Trophoblast cell (in vitro differentiated cells and primary cell): ENCODE results near the gene SPTA1. TPM values are rescaled to one million over a fixed set of nuclear protein-coding genes. Genes with fewer than 3 reads are reported as not detected.

Source experiments
- DNase-seq, 2 donors: peaks; one replicate each; pipeline ENCODE4 v3.0.0-alpha.2; 2016
- H2AFZ ChIP-seq: 2 replicates; pipeline ENCODE4 v1.6.1; 2013; ENCODE audit warnings: low read length, moderate library complexity, mild to moderate bottlenecking; ENCODE audit not compliant: insufficient read depth, poor library complexity
- H2AK5ac ChIP-seq: 2 replicates; pipeline ENCODE4 v1.6.1; 2013; ENCODE audit warnings: mild to moderate bottlenecking, low read length
- H2BK120ac ChIP-seq: 2 replicates; pipeline ENCODE4 v1.6.1; 2013; ENCODE audit warnings: low read length, mild to moderate bottlenecking, moderate library complexity; ENCODE audit not compliant: insufficient read depth, poor library complexity
- H2BK12ac ChIP-seq: 2 replicates; pipeline ENCODE4 v1.6.1; 2013; ENCODE audit warnings: mild to moderate bottlenecking, low read length, moderate library complexity
- H2BK5ac ChIP-seq: 2 replicates; pipeline ENCODE4 v1.6.1; 2013; ENCODE audit warnings: low read length, low read depth, moderate library complexity, mild to moderate bottlenecking; ENCODE audit not compliant: poor library complexity
- H3K14ac ChIP-seq: 2 replicates; pipeline ENCODE4 v1.6.1; 2013; ENCODE audit warnings: mild to moderate bottlenecking, low read length
- H3K18ac ChIP-seq: 2 replicates; pipeline ENCODE4 v1.6.1; 2013; ENCODE audit warnings: mild to moderate bottlenecking, low read length
- H3K23ac ChIP-seq: 2 replicates; pipeline ENCODE4 v1.6.1; 2013; ENCODE audit warnings: low read length
- H3K27ac ChIP-seq: 2 replicates; pipeline ENCODE4 v1.5.1; 2013; ENCODE audit warnings: low read depth, mild to moderate bottlenecking, inconsistent platforms, low read length, moderate library complexity
- H3K27me3 ChIP-seq: 2 replicates; pipeline ENCODE4 v1.6.1; 2013; ENCODE audit warnings: inconsistent platforms, mild to moderate bottlenecking, low read length, moderate library complexity; ENCODE audit not compliant: insufficient read depth
- H3K36me3 ChIP-seq, 2 experiments: 1 replicate in 1 of 2; 2 replicates in 1 of 2; pipeline ENCODE4 v1.6.1; 2013; ENCODE audit warnings: low read length in 2 of 2, mild to moderate bottlenecking in 2 of 2, moderate library complexity in 1 of 2; ENCODE audit not compliant: insufficient read depth in 2 of 2, control insufficient read depth in 1 of 2
- H3K4ac ChIP-seq: 2 replicates; pipeline ENCODE4 v1.6.1; 2013; ENCODE audit warnings: low read depth, mild to moderate bottlenecking, low read length, moderate library complexity
- H3K4me1 ChIP-seq, 2 experiments: 1 replicate in 1 of 2; 2 replicates in 1 of 2; pipeline ENCODE4 v1.6.1; 2013; ENCODE audit warnings: low read length in 2 of 2, mild to moderate bottlenecking in 2 of 2, moderate library complexity in 1 of 2; ENCODE audit not compliant: insufficient read depth in 2 of 2, control insufficient read depth in 1 of 2
- H3K4me2 ChIP-seq: 2 replicates; pipeline ENCODE4 v1.6.1; 2013; ENCODE audit warnings: inconsistent platforms, mild to moderate bottlenecking, low read length, moderate library complexity
- H3K4me3 ChIP-seq: 2 replicates; pipeline ENCODE4 v1.5.1; 2013; ENCODE audit warnings: mild to moderate bottlenecking, low read depth, low read length, inconsistent platforms
- H3K79me1 ChIP-seq: one replicate; pipeline ENCODE4 v1.6.1; 2013; ENCODE audit warnings: low read length
- H3K79me2 ChIP-seq: 2 replicates; pipeline ENCODE4 v1.6.1; 2013; ENCODE audit warnings: low read length, mild to moderate bottlenecking; ENCODE audit not compliant: control insufficient read depth, insufficient read depth, poor library complexity
- H3K9ac ChIP-seq: 2 replicates; pipeline ENCODE4 v1.6.1; 2013; ENCODE audit warnings: mild to moderate bottlenecking, low read length
- H3K9me3 ChIP-seq: 2 replicates; pipeline ENCODE4 v1.6.1; 2013; ENCODE audit warnings: low read depth, mild to moderate bottlenecking, control low read depth, inconsistent platforms, low read length; ENCODE audit not compliant: insufficient read depth
- H4K12ac ChIP-seq: 2 replicates; pipeline ENCODE4 v1.6.1; 2013; ENCODE audit warnings: low read depth, mild to moderate bottlenecking, low read length, moderate library complexity
- H4K8ac ChIP-seq: 2 replicates; pipeline ENCODE4 v1.6.1; 2013; ENCODE audit warnings: low read depth, mild to moderate bottlenecking, low read length, moderate library complexity
- H4K91ac ChIP-seq: one replicate; pipeline ENCODE4 v1.6.1; 2013; ENCODE audit warnings: low read depth, mild to moderate bottlenecking, low read length, moderate library complexity
- WGBS: extraction: QIAGEN DNeasy Blood & Tissue Kit; methylation state at CpG from one replicate; pipeline ENCODE4 v1.1.7; 2013; ENCODE audit warnings: missing lambda C conversion rate; ENCODE audit not compliant: insufficient read length, insufficient coverage; ENCODE audit errors: extremely low coverage; 5-methylcytosine and 5-hydroxymethylcytosine counted together
- polyA plus RNA-seq: library from polyadenylated mRNA; stranded (reverse); fragments of 200-250 nt; gene quantifications from 2 replicates; pipeline ENCODE4 v1.2.3, GENCODE V29; 2013

Gene SPTA1
- polyA plus RNA-seq = 0.03 and 0.08 TPM in 2 replicates

DNA sequence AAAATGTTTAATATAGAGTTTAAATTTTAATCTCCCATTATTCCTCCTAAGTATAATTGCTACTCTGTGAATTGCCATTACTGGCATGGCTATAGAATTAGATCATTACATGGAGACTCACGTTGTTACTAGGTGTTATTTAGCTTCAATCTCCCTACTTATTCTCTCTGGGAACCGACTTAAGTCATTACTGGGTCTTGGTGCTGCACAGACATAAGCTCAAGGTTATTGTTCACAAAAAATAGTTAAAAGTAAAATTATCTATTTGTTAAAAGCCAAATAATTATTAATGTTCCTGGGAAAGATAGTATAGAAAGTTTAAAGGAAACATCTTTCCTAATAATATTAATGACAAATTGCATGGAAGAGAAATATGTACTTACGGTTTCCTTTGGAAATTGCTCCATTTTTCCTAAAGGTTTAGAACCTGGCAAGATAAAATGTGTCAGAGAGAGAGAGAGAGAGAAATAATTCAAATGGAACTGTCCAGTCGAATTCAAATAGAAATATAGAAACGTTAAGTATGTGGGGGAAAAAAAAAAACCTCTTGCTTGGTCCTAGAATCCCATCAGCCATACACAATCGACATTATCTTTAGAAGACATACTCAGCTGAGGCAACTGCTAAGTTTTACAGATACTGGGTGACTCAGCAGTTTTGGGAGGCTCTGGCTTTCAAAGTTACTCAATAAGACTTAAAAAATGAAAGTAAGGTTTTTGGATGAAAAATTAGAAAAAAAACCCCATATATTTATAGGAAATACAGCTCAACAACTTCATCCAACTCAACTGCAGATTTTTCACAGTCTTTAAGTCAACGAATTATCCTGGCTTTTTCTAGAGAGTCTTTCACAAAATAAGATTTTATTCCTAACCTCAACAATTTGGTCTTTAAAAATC is at the start of gene SPTA1:
Gene SPTA1 (minus strand): TSS at position 605 of the 899 bp plus-strand sequence. CDS start 198 bp downstream, at position 407.
- Histone ChIP-seq H3K27ac (no peak within 1 kb of the TSS), H4K12ac (no peak within 1 kb of the TSS), H3K79me2 (no peaks in the 10 kb centered on the region), H4K91ac (no peak within 1 kb of the TSS), H3K4ac (no peak within 1 kb of the TSS), H3K9ac (no peak within 1 kb of the TSS), H3K14ac (no peak within 1 kb of the TSS), H3K27me3 (no peaks in the 10 kb centered on the region), H3K9me3 (no peaks in the 10 kb centered on the region), H2AK5ac (no peak within 1 kb of the TSS), H3K4me3 (no peak within 1 kb of the TSS), H3K23ac (no peak within 1 kb of the TSS), H3K36me3 (no peaks in the 10 kb centered on the region), H3K4me1 (no peaks in the 10 kb centered on the region), H3K18ac (no peak within 1 kb of the TSS), H2BK120ac (no peak within 1 kb of the TSS), H3K79me1 (no peaks in the 10 kb centered on the region), H4K8ac (no peak within 1 kb of the TSS), H3K4me2 (no peak within 1 kb of the TSS), H2BK12ac (no peak within 1 kb of the TSS), H2AFZ (no peak within 1 kb of the TSS), H2BK5ac (no peak within 1 kb of the TSS)
- no CpG with 5 or more reads among the region's 7 CpGs for WGBS
- DNase-seq = no peak

- Histone ChIP-seq H2AK5ac (no peak overlapping the region), H3K79me2 (no peaks in the 10 kb centered on the region), H3K9me3 (no peaks in the 10 kb centered on the region), H3K36me3 (no peaks in the 10 kb centered on the region), H3K4me2 (no peak overlapping the region), H2BK120ac (no peak overlapping the region), H3K23ac (no peak overlapping the region), H4K12ac (no peak overlapping the region), H3K14ac (no peak overlapping the region), H2BK12ac (no peak overlapping the region), H2AFZ (no peak overlapping the region), H3K79me1 (peaks cover 2% of the 10 kb centered on the region), H4K8ac (no peak overlapping the region), H3K9ac (no peak overlapping the region), H4K91ac (no peak overlapping the region), H3K27me3 (no peaks in the 10 kb centered on the region), H3K18ac (no peak overlapping the region), H3K4me1 (peaks cover 0 to 4% of the 10 kb centered on the region in 2 experiments), H2BK5ac (no peak overlapping the region), H3K4me3 (no peak overlapping the region), H3K27ac (no peak overlapping the region), H3K4ac (no peak overlapping the region)
- no peak for DNase-seq
Observed at GRCh38 chr1:158735848-158736247, 49.3 kb upstream of the SPTA1 start.

DNA sequence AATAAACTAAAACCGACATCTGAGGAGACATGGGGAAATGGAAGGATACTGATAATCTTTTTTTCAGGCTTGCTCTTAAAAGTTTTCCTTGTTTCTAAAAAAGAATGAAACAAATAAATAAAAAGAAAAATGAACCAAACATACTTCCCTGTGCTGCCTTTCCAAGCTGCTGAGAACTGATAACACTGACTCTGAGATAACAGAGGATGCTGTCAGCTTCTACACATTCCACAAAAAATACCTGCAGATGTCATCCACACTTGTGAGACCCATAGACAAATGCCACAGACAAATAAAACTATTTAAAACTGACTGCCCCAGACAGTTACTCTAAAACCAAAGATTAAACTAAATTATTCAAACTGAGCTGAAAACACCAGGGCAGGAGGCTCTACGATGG is 46.0 kb upstream of the SPTA1 start:
- Histone ChIP-seq H3K14ac (no peak overlapping the region), H3K79me1 (peaks cover under 1% of the 10 kb centered on the region), H4K8ac (no peak overlapping the region), H2BK12ac (no peak overlapping the region), H3K23ac (no peak overlapping the region), H2AK5ac (no peak overlapping the region), H3K4me2 (no peak overlapping the region), H3K4ac (no peak overlapping the region), H3K79me2 (no peaks in the 10 kb centered on the region), H2AFZ (no peak overlapping the region), H3K18ac (no peak overlapping the region), H4K12ac (no peak overlapping the region), H3K9ac (no peak overlapping the region), H3K4me1 (no peaks in the 10 kb centered on the region), H2BK120ac (no peak overlapping the region), H3K36me3 (no peaks in the 10 kb centered on the region), H3K27me3 (no peaks in the 10 kb centered on the region), H4K91ac (no peak overlapping the region), H3K27ac (no peak overlapping the region), H3K4me3 (no peak overlapping the region), H3K9me3 (no peaks in the 10 kb centered on the region), H2BK5ac (no peak overlapping the region)
- whole genome bisulfite sequencing = no CpG with 5 or more reads among the region's 2 CpGs
- no peak for DNase-seq

GRCh38 chr1:158731707-158732106 is 45.2 kb upstream of the SPTA1 start:
- WGBS = no CpG with 5 or more reads among the region's 4 CpGs
- Histone ChIP-seq H3K79me1 (no peaks in the 10 kb centered on the region), H3K79me2 (no peaks in the 10 kb centered on the region), H3K36me3 (no peaks in the 10 kb centered on the region), H2AK5ac (no peak overlapping the region), H2AFZ (no peak overlapping the region), H3K9me3 (no peaks in the 10 kb centered on the region), H3K14ac (no peak overlapping the region), H2BK5ac (no peak overlapping the region), H3K27ac (no peak overlapping the region), H2BK12ac (no peak overlapping the region), H2BK120ac (no peak overlapping the region), H3K9ac (no peak overlapping the region), H3K23ac (no peak overlapping the region), H3K27me3 (no peaks in the 10 kb centered on the region), H4K91ac (no peak overlapping the region), H3K4me1 (no peaks in the 10 kb centered on the region), H3K4me3 (no peak overlapping the region), H3K4me2 (no peak overlapping the region), H4K8ac (no peak overlapping the region), H3K4ac (no peak overlapping the region), H4K12ac (no peak overlapping the region), H3K18ac (no peak overlapping the region)
- no peak for DNase-seq
